Measurements from ENCODE around the gene POU5F2. TPM values are rescaled to one million over a fixed set of nuclear protein-coding genes. Genes with fewer than 3 reads are reported as not detected.

The POU5F2 gene
- total RNA-seq, 2 experiments from 2014 or later, result 0.73 to 1.0 TPM

DNA sequence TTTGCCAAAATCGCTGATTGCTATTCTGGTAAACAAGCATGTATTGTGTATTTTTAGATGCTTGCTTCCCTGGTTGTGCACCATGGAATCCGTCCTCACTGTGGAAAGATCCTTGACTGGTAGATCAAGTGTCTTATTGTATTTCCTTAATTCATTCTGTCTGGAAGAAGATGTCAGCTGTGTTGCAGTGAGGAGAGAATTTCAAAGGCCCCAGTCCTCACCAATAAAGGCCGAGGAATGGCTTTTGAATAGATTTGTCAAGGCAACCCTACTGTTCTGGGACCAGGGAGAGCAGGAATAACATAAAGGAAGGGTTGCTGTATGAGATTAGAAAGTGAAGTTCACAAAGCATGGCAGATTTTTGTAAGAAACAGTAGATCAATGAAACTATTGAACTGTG, 36.2 kb upstream of the POU5F2 start:
- no peaks in the 10 kb centered on the region for H3K9me3 ChIP-seq (ENCODE audit: control insufficient read depth in 1 of 2, insufficient read depth in 1 of 2, low read length in 2 of 2)
- TF ChIP-seq, protein P1, sequence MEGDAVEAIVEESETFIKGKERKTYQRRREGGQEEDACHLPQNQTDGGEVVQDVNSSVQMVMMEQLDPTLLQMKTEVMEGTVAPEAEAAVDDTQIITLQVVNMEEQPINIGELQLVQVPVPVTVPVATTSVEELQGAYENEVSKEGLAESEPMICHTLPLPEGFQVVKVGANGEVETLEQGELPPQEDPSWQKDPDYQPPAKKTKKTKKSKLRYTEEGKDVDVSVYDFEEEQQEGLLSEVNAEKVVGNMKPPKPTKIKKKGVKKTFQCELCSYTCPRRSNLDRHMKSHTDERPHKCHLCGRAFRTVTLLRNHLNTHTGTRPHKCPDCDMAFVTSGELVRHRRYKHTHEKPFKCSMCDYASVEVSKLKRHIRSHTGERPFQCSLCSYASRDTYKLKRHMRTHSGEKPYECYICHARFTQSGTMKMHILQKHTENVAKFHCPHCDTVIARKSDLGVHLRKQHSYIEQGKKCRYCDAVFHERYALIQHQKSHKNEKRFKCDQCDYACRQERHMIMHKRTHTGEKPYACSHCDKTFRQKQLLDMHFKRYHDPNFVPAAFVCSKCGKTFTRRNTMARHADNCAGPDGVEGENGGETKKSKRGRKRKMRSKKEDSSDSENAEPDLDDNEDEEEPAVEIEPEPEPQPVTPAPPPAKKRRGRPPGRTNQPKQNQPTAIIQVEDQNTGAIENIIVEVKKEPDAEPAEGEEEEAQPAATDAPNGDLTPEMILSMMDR (IDR thresholded peaks at IDR 0.05), result no peak
- Mint-ChIP-seq H3K27ac (no peak overlapping the region), H3K36me3 (ENCODE audit: low read depth) (peaks cover 89% of the 10 kb centered on the region), H3K4me3 (no peak overlapping the region), H3K4me1 (ENCODE audit: low read depth) (no peaks in the 10 kb centered on the region), H3K9me3 (no peaks in the 10 kb centered on the region), H3K27me3 (no peaks in the 10 kb centered on the region)
- no peaks in the 10 kb centered on the region for H3K27me3 ChIP-seq (ENCODE audit: control insufficient read depth in 1 of 2, insufficient read depth in 2 of 2, low read length in 2 of 2)
- peaks cover 29% of the 10 kb centered on the region for H3K36me3 ChIP-seq (ENCODE audit: insufficient read depth, low read length)
- no peaks in the 10 kb centered on the region for H3K4me1 ChIP-seq (ENCODE audit: insufficient read depth, low read length)
- ChIA-PET CTCF (no interaction called here), POLR2A (no interaction called here)
- no peak for ATAC-seq (ENCODE audit: poor library complexity)
- no peak for DNase-seq
- H3K27ac ChIP-seq (ENCODE audit: low read depth in 1 of 2, low read length in 2 of 2), result no peak overlapping the region
- no peak overlapping the region for H3K4me3 ChIP-seq (ENCODE audit: low read length)
- intact Hi-C loops (cut with DNase I, micrococcal nuclease), result no loop called here

DNA sequence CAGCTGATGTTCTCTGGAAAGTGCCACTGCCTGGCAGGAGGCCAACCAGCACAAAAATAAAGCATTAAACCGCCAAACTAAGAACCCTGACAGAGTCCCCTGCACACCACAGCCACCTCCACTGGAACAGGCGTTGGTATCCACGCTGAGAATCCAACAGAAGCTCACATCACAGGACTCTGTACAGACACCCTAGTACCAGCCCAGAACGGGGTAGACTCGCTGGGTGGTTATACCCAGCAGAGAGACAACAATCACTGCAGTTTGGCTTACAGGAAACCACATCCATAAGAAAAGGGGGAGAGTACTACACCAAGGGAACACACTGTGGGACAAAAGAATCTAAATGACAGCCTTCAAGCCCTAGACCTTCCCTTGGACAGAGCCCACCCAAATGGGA, 15.0 kb upstream of the POU5F2 start:
- Mint-ChIP-seq H3K27ac (no peak overlapping the region), H3K27me3 (no peaks in the 10 kb centered on the region), H3K9me3 (peaks cover 10% of the 10 kb centered on the region), H3K4me3 (no peak overlapping the region), H3K36me3 (ENCODE audit: low read depth) (peaks cover 53% of the 10 kb centered on the region), H3K4me1 (ENCODE audit: low read depth) (peaks cover 6% of the 10 kb centered on the region)
- ATAC-seq (ENCODE audit: poor library complexity), result no peak
- Histone ChIP-seq H3K36me3 (ENCODE audit: insufficient read depth, low read length) (peaks cover 2% of the 10 kb centered on the region), H3K9me3 (ENCODE audit: control insufficient read depth in 1 of 2, insufficient read depth in 1 of 2, low read length in 2 of 2) (peaks cover 5 to 6% of the 10 kb centered on the region in 2 experiments), H3K4me3 (ENCODE audit: low read length) (no peak overlapping the region), H3K27me3 (ENCODE audit: control insufficient read depth in 1 of 2, insufficient read depth in 2 of 2, low read length in 2 of 2) (no peaks in the 10 kb centered on the region), H3K4me1 (ENCODE audit: insufficient read depth, low read length) (no peaks in the 10 kb centered on the region), H3K27ac (ENCODE audit: low read depth in 1 of 2, low read length in 2 of 2) (no peak overlapping the region)
- CTCF ChIA-PET, result no interaction called here
- TF ChIP-seq, protein P1 (IDR thresholded peaks at IDR 0.05), result no peak
- no peak for DNase-seq
- POLR2A ChIA-PET, result no interaction called here
- intact Hi-C loops (cut with DNase I, micrococcal nuclease), result no loop called here

DNA sequence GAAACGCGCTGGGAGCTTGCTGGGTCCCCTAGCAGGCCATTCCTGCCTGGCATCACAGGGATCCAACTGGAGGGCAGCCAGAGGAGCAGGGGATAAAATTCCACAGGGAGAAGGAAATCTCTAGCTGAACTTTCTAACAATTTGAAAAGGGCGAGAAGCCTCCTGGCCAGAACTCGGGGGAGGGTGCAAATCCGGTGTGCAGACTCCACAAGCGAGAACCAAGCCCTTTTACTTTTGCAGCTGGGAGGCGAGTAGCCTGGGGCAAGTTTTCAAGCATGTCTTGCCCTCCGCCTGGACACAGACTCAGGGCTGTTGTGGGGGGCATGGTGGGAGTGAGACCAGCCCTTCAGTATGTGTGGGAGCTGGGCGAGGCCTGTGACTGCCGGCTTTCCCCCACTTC, 14.3 kb upstream of the POU5F2 start:
- TF ChIP-seq, protein P1 (IDR thresholded peaks at IDR 0.05), result no peak
- Mint-ChIP-seq H3K9me3 (peaks cover 7% of the 10 kb centered on the region), H3K4me3 (no peak overlapping the region), H3K36me3 (ENCODE audit: low read depth) (peaks cover 48% of the 10 kb centered on the region), H3K27ac (no peak overlapping the region), H3K27me3 (no peaks in the 10 kb centered on the region), H3K4me1 (ENCODE audit: low read depth) (peaks cover 3% of the 10 kb centered on the region)
- CTCF ChIA-PET, result no interaction called here
- Histone ChIP-seq H3K4me1 (ENCODE audit: insufficient read depth, low read length) (no peaks in the 10 kb centered on the region), H3K27me3 (ENCODE audit: control insufficient read depth in 1 of 2, insufficient read depth in 2 of 2, low read length in 2 of 2) (no peaks in the 10 kb centered on the region), H3K27ac (ENCODE audit: low read depth in 1 of 2, low read length in 2 of 2) (no peak overlapping the region), H3K4me3 (ENCODE audit: low read length) (no peak overlapping the region), H3K9me3 (ENCODE audit: control insufficient read depth in 1 of 2, insufficient read depth in 1 of 2, low read length in 2 of 2) (peaks cover 0 to 5% of the 10 kb centered on the region in 2 experiments), H3K36me3 (ENCODE audit: insufficient read depth, low read length) (peaks cover 2% of the 10 kb centered on the region)
- POLR2A ChIA-PET, result no interaction called here
- DNase-seq, result no peak
- intact Hi-C loops (cut with DNase I, micrococcal nuclease), result no loop called here
- no peak for ATAC-seq (ENCODE audit: poor library complexity)

All from CD4-positive, alpha-beta T cell (primary cell).